Adrenal gland (tissue), 12 donors: ENCODE measurements around the gene CEP57. TPM values are rescaled to one million over a fixed set of nuclear protein-coding genes. Genes with fewer than 3 reads are reported as not detected.

ENCODE experiments used
- DNase-seq, 7 donors: peaks; one replicate each; pipeline ENCODE4 v3.0.0-alpha.2; 2019 to 2020
- H3K27ac ChIP-seq, 5 donors: fragments of 200-600 bp; sonication (generic) in 4 of 5; 1 replicate in 3 of 5; 2 replicates in 2 of 5; pipeline versions ENCODE4 v1.5.1 to v1.8.0; 2016 to 2020; ENCODE audit warnings: mild to moderate bottlenecking in 1 of 5
- H3K27me3 ChIP-seq: fragments of 200-600 bp; 2 replicates; pipeline ENCODE4 v1.8.0; 2021
- H3K36me3 ChIP-seq, 2 donors: fragments of 200-600 bp; replicated peaks in 1 of 2; 1 replicate in 1 of 2; 2 replicates in 1 of 2; pipeline versions ENCODE4 v1.5.1 to v1.8.0; 2018 to 2022
- H3K4me1 ChIP-seq, 2 donors: fragments of 200-600 bp; replicated peaks in 1 of 2; 1 replicate in 1 of 2; 2 replicates in 1 of 2; pipeline versions ENCODE4 v1.5.1 to v1.8.0; 2018 to 2021
- H3K4me3 ChIP-seq, 4 donors: fragments of 200-600 bp; sonication (generic) in 3 of 4; one replicate each; pipeline ENCODE4 v1.5.1; 2016 to 2018
- H3K9me3 ChIP-seq, 3 donors: fragments of 200-600 bp; sonication (generic) in 1 of 3; replicated peaks in 1 of 3; 1 replicate in 2 of 3; 2 replicates in 1 of 3; pipeline versions ENCODE4 v1.5.1 to v1.8.0; 2016 to 2021
- POLR2A ChIP-seq, 2 donors: fragments of 450-650 bp; IDR thresholded peaks; one replicate each; pipeline ENCODE4 v1.6.1; 2017; ENCODE audit warnings: antibody characterized with exemption in 2 of 2, mild to moderate bottlenecking in 2 of 2, moderate library complexity in 1 of 2
- WGBS, 4 donors: extraction: QIAGEN DNeasy Blood & Tissue Kit in 2 of 4; methylation state at CpG; one replicate each; pipeline versions ENCODE4 v1.1.5 to v1.1.7; 2013 to 2017; 5-methylcytosine and 5-hydroxymethylcytosine counted together
- intact Hi-C, 2 donors: fragments of 100-400 bp; cut with DNase I; formaldehyde crosslinking; loops; one replicate each; pipeline versions ENCODE4 v1.14.1 to v1.15.0; 2022 to 2023
- polyA plus RNA-seq, 3 donors: library from polyadenylated mRNA; stranded (reverse); fragments of 200-250 nt in 2 of 3; fragments of 350-450 nt in 1 of 3; fragmentation: Illumina TruSeq in 1 of 3; extraction: RNeasy Lipid Tissue Mini Kit (QIAGEN cat#74804) in 1 of 3; gene quantifications; one replicate each; pipeline ENCODE4 v1.2.3, GENCODE V29; 2013 to 2014
- total RNA-seq, 9 donors: library from RNA; depleted of rRNA in 4 of 9; stranded (reverse); fragments of >200 nt in 4 of 9; fragments of 120-200 nt in 1 of 9; fragmentation: NEBNext Ultra II Directional in 1 of 9; extraction: Animal tissue kit (Norgen Biotek cat#: 25700) in 1 of 9; gene quantifications; one replicate each; pipeline versions ENCODE4 v1.1.0 to v1.2.4, GENCODE V29; 2013 to 2023
- TF ChIP-seq, protein P1 (sequence below), 6 experiments: fragments of 450-650 bp in 4 of 6; fragments of 200-600 bp in 2 of 6; sonication (generic) in 1 of 6; IDR thresholded peaks; 1 replicate in 5 of 6; 2 replicates in 1 of 6; pipeline versions ENCODE4 v1.5.1 to v1.8.0; 2016 to 2021; ENCODE audit warnings: antibody characterized with exemption in 6 of 6, mild to moderate bottlenecking in 2 of 6, moderate library complexity in 1 of 6
- donor health status: healthy with polysubstance abuse.
- donor health status: Bipolar disorder and iron deficiency.
- donor health status: DM: yes; HTN: yes; CAD: no.
- donor health status: DM: no; HTN: no; CAD: no.
- donor health status: DM: no; HTN: no; CAD: no.
- donor health status: DM: yes; HTN: yes; CAD: no.

The CEP57 gene
- total and polyA plus RNA-seq, 12 donors: 12.9 to 56.7 (median 31.6) TPM

- Histone ChIP-seq H3K27ac (no peak overlapping the region), H3K36me3 (peaks cover 0 to 28% of the 10 kb centered on the region in 2 donors), H3K27me3 (no peaks in the 10 kb centered on the region), H3K4me3 (no peak overlapping the region), H3K4me1 (peaks cover 0 to 3% of the 10 kb centered on the region in 2 donors), H3K9me3 (peaks cover 0 to 4% (median 0%) of the 10 kb centered on the region in 3 donors)
- intact Hi-C loops: loop anchor here in 1 of 2 donors (10.0 kb wide), 1 partner anchor 313 kb away; no protein-coding TSS in a partner anchor
- TF ChIP-seq, protein P1, sequence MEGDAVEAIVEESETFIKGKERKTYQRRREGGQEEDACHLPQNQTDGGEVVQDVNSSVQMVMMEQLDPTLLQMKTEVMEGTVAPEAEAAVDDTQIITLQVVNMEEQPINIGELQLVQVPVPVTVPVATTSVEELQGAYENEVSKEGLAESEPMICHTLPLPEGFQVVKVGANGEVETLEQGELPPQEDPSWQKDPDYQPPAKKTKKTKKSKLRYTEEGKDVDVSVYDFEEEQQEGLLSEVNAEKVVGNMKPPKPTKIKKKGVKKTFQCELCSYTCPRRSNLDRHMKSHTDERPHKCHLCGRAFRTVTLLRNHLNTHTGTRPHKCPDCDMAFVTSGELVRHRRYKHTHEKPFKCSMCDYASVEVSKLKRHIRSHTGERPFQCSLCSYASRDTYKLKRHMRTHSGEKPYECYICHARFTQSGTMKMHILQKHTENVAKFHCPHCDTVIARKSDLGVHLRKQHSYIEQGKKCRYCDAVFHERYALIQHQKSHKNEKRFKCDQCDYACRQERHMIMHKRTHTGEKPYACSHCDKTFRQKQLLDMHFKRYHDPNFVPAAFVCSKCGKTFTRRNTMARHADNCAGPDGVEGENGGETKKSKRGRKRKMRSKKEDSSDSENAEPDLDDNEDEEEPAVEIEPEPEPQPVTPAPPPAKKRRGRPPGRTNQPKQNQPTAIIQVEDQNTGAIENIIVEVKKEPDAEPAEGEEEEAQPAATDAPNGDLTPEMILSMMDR (IDR thresholded peaks at IDR 0.05): no peak
- no peak for TF ChIP-seq POLR2A (IDR thresholded peaks at IDR 0.05)
- DNase-seq: no peak
- 93 to 96% (median 95%) methylated on average over 2 of the region's 2 CpGs for WGBS, 4 donors
These were observed 41.0 kb downstream of the CEP57 start for GRCh38 chr11:95831198-95831883.

- Histone ChIP-seq H3K4me3 (no peak overlapping the region), H3K27ac (no peak overlapping the region), H3K36me3 (peaks cover 0 to 33% of the 10 kb centered on the region in 2 donors), H3K9me3 (peaks cover 0 to 4% (median 0%) of the 10 kb centered on the region in 3 donors), H3K27me3 (no peaks in the 10 kb centered on the region), H3K4me1 (peaks cover 0 to 4% of the 10 kb centered on the region in 2 donors)
- intact Hi-C loops: loop anchor here in 1 of 2 donors (10.0 kb wide), 1 partner anchor 312 kb away; no protein-coding TSS in a partner anchor
- TF ChIP-seq, protein P1 (IDR thresholded peaks at IDR 0.05): no peak
- no peak for TF ChIP-seq POLR2A (IDR thresholded peaks at IDR 0.05)
- 69 to 84% (median 79%) methylated on average over 3 of the region's 3 CpGs for WGBS, 4 donors
- DNase-seq: no peak
These were observed 42.5 kb downstream of the CEP57 start for GRCh38 chr11:95832763-95833162.

DNA sequence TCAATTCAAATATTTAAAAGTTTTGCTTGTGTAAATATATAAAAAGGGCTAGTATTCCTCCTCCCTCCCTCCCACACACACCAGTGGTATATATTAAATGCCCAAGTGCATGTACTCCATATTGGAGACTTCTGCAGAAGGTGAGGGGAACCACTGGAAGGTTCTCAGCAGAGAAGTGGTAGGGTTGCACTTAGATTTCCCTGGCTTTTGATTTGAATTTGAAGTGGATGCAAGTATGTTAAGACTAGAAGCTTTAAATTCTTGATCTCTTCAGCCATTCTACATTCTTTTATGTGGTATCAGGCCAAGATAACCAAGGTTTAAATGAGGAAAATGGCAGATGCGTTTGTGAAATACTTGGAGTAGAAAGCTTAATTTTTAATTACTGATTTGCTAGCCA, 43.1 kb downstream of the CEP57 start:
- TF ChIP-seq, protein P1 (IDR thresholded peaks at IDR 0.05): no peak
- no peak for TF ChIP-seq POLR2A (IDR thresholded peaks at IDR 0.05)
- Histone ChIP-seq H3K4me1 (peaks cover 0 to 4% of the 10 kb centered on the region in 2 donors), H3K9me3 (peaks cover 0 to 4% (median 0%) of the 10 kb centered on the region in 3 donors), H3K27me3 (no peaks in the 10 kb centered on the region), H3K36me3 (peaks cover 0 to 28% of the 10 kb centered on the region in 2 donors), H3K4me3 (no peak overlapping the region), H3K27ac (no peak overlapping the region)
- no peak for DNase-seq
- 42 to 94% (median 70%) methylated on average over 1 of the region's 1 CpG for WGBS, 4 donors
- intact Hi-C loops: loop anchor here in 1 of 2 donors (10.0 kb wide), 1 partner anchor 311 kb away; no protein-coding TSS in a partner anchor

DNA sequence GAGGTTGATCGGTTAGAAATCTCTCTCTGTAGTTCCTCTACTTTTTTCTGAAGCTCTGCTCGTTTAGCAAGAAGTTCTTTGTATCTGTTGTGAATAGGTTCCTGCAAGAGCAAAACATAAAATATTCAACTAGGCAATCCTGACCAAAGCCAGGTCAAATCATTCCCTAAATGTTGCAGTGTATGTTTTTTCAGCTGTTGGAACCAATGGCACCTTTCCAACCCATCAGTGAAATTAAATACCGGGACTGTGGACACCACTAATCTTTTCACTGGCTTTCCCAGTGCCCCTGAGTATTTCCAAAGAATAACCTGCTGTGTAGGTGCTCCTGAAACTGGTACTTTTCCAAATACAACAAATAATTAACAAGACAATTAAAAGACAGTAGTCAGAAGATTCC, 45.1 kb downstream of the CEP57 start:
- Histone ChIP-seq H3K27me3 (no peaks in the 10 kb centered on the region), H3K4me1 (peaks cover 0 to 4% of the 10 kb centered on the region in 2 donors), H3K27ac (no peak overlapping the region), H3K36me3 (peaks cover 0 to 27% of the 10 kb centered on the region in 2 donors), H3K9me3 (no peaks in the 10 kb centered on the region), H3K4me3 (no peak overlapping the region)
- TF ChIP-seq POLR2A (IDR thresholded peaks at IDR 0.05): no peak
- TF ChIP-seq, protein P1 (IDR thresholded peaks at IDR 0.05): no peak
- no peak for DNase-seq
- intact Hi-C loops: loop anchor here (5.0 to 10.0 kb wide), 2 partner anchors 309 to 507 kb away; partner anchors contain the start of gene MAML2 (in 1 of the 2)
- 47 to 56% (median 55%) methylated on average over 3 of the region's 3 CpGs for WGBS, 4 donors
